Urothelium cell line (cell line): ENCODE data around the gene MRPL9.
A peak's percentile ranks its signal among the peaks of the same experiment; 100 is the strongest.
"Not testable (repeated sequence)": the region's sequence is repeated elsewhere in the genome, so short reads cannot be mapped to it uniquely, and the experiment has no call there.

Experiments
- DNase-seq: peaks from one replicate; pipeline ENCODE4 v3.0.0; 2011; ENCODE audit warnings: low spot score, mixed read lengths
- FAIRE-seq: peaks from 2 replicates; lab custom pipeline; 2011; peaks lifted over from hg19 to GRCh38; lab: Jason Lieb, UNC

Gene MRPL9

GRCh38 chr1:151787689-151788088 is 24.4 kb upstream of the MRPL9 start:
- FAIRE-seq (no peak), DNase-seq (no peak)

GRCh38 chr1:151783796-151784195 is 20.5 kb upstream of the MRPL9 start:
- FAIRE-seq (no peak), DNase-seq (no peak)

GRCh38 chr1:151782741-151783140 is 19.4 kb upstream of the MRPL9 start:
- no peak for FAIRE-seq
- no peak for DNase-seq

- not testable (repeated sequence) for DNase-seq, FAIRE-seq
These were observed 18.7 kb upstream of the MRPL9 start for GRCh38 chr1:151782026-151782425.

GRCh38 chr1:151780736-151781135 is 17.4 kb upstream of the MRPL9 start:
- not testable (repeated sequence) for DNase-seq, FAIRE-seq

GRCh38 chr1:151779852-151780251 is 16.6 kb upstream of the MRPL9 start:
- DNase-seq (no peak), FAIRE-seq (no peak)

GRCh38 chr1:151777317-151777716 is 14.0 kb upstream of the MRPL9 start:
- FAIRE-seq (no peak), DNase-seq (no peak)

- no peak for DNase-seq
- no peak for FAIRE-seq
These were observed 13.4 kb upstream of the MRPL9 start for GRCh38 chr1:151776665-151777062.

GRCh38 chr1:151775894-151776664 is 12.8 kb upstream of the MRPL9 start:
- DNase-seq = no peak
- no peak for FAIRE-seq

GRCh38 chr1:151774256-151774922 is 11.1 kb upstream of the MRPL9 start:
- no peak for DNase-seq
- FAIRE-seq = no peak

GRCh38 chr1:151773702-151774101 is 10.4 kb upstream of the MRPL9 start:
- FAIRE-seq (no peak), DNase-seq (peak; percentile 23)

GRCh38 chr1:151769270-151769669 is 6.0 kb upstream of the MRPL9 start:
- DNase-seq, FAIRE-seq: not testable (repeated sequence)

- FAIRE-seq, DNase-seq: not testable (repeated sequence)
These were observed 5.2 kb upstream of the MRPL9 start for GRCh38 chr1:151768351-151769066.

GRCh38 chr1:151763990-151764389 is 694 bp upstream of the MRPL9 start:
- DNase-seq (peak; percentile 14), FAIRE-seq (no peak)

GRCh38 chr1:151760597-151761385 is 2.5 kb downstream of the MRPL9 start:
- no peak for FAIRE-seq
- no peak for DNase-seq

- no peak for DNase-seq
These were observed 4.1 kb downstream of the MRPL9 start for GRCh38 chr1:151759241-151759640.

GRCh38 chr1:151756291-151756690 is 7.0 kb downstream of the MRPL9 start:
- DNase-seq = no peak

More at GRCh38 chr1:151759241-151759640, 4.1 kb downstream of the MRPL9 start:
- no peak for FAIRE-seq

GRCh38 chr1:151741516-151741915 is 21.8 kb downstream of the MRPL9 start:
- FAIRE-seq (no peak), DNase-seq (no peak)

More at GRCh38 chr1:151756291-151756690, 7.0 kb downstream of the MRPL9 start:
- FAIRE-seq = peak; percentile 46

GRCh38 chr1:151739590-151740355 is 23.5 kb downstream of the MRPL9 start:
- no peak for FAIRE-seq
- no peak for DNase-seq

GRCh38 chr1:151737479-151737878 is 25.8 kb downstream of the MRPL9 start:
- no peak for FAIRE-seq
- no peak for DNase-seq
